HG03097 (cell line): ENCODE results near the gene DNAJB4.

Source experiments
- ATAC-seq: cut with Tn5 transposase; IDR thresholded peaks from one replicate; pipeline ENCODE4 v1.9.1; 2021; ENCODE audit not compliant: unreplicated experiment, low FRiP score

DNAJB4 gene

GRCh38 chr1:78035121-78035520 is 30.4 kb downstream of the DNAJB4 start:
- ATAC-seq: no peak

- ATAC-seq: no peak
These were observed 31.7 kb downstream of the DNAJB4 start for GRCh38 chr1:78036450-78036849.

GRCh38 chr1:78038071-78038470 is 33.3 kb downstream of the DNAJB4 start:
- ATAC-seq: no peak

- ATAC-seq: no peak
These were observed 33.8 kb downstream of the DNAJB4 start for GRCh38 chr1:78038491-78038939.

- no peak for ATAC-seq
These were observed 35.8 kb downstream of the DNAJB4 start for GRCh38 chr1:78040484-78041089.

GRCh38 chr1:78043436-78043835 is 38.7 kb downstream of the DNAJB4 start:
- ATAC-seq: no peak

GRCh38 chr1:78044796-78045562 is 40.2 kb downstream of the DNAJB4 start:
- ATAC-seq: no peak

- no peak for ATAC-seq
These were observed 40.8 kb downstream of the DNAJB4 start for GRCh38 chr1:78045563-78045925.

GRCh38 chr1:78045926-78046778 is 41.4 kb downstream of the DNAJB4 start, which contains the start of gene GIPC2:
Gene GIPC2 (plus strand): TSS chr1:78045966. CDS start chr1:78046095, 129 bp downstream.
- ATAC-seq: no peak

GRCh38 chr1:78047106-78047505 is 42.4 kb downstream of the DNAJB4 start:
- no peak for ATAC-seq

GRCh38 chr1:78047631-78048030 is 42.9 kb downstream of the DNAJB4 start:
- ATAC-seq: no peak

- no peak for ATAC-seq
These were observed 43.7 kb downstream of the DNAJB4 start for GRCh38 chr1:78048446-78048845.

GRCh38 chr1:78049396-78049795 is 44.7 kb downstream of the DNAJB4 start:
- ATAC-seq: no peak

GRCh38 chr1:78051005-78051404 is 46.3 kb downstream of the DNAJB4 start:
- no peak for ATAC-seq

GRCh38 chr1:78052685-78053405 is 48.1 kb downstream of the DNAJB4 start:
- ATAC-seq: no peak

- ATAC-seq: no peak
These were observed 48.8 kb downstream of the DNAJB4 start for GRCh38 chr1:78053498-78053897.

- ATAC-seq: no peak
These were observed 49.8 kb downstream of the DNAJB4 start for GRCh38 chr1:78054559-78054958.

GRCh38 chr1:78054972-78055371 is 50.2 kb downstream of the DNAJB4 start:
- ATAC-seq: no peak

- no peak for ATAC-seq
These were observed 50.9 kb downstream of the DNAJB4 start for GRCh38 chr1:78055565-78056132.

GRCh38 chr1:78058670-78059069 is 53.9 kb downstream of the DNAJB4 start:
- ATAC-seq: no peak
